ENCODE data around the gene RNF207. TPM values are rescaled to one million over a fixed set of nuclear protein-coding genes. Genes with fewer than 3 reads are reported as not detected.

Gene RNF207
- total and polyA plus RNA-seq, 2 of the 13 experiments (the other 11 are each of a cell fraction or from before 2014, with no cell fraction given): 9.8 to 15.9 TPM

DNA sequence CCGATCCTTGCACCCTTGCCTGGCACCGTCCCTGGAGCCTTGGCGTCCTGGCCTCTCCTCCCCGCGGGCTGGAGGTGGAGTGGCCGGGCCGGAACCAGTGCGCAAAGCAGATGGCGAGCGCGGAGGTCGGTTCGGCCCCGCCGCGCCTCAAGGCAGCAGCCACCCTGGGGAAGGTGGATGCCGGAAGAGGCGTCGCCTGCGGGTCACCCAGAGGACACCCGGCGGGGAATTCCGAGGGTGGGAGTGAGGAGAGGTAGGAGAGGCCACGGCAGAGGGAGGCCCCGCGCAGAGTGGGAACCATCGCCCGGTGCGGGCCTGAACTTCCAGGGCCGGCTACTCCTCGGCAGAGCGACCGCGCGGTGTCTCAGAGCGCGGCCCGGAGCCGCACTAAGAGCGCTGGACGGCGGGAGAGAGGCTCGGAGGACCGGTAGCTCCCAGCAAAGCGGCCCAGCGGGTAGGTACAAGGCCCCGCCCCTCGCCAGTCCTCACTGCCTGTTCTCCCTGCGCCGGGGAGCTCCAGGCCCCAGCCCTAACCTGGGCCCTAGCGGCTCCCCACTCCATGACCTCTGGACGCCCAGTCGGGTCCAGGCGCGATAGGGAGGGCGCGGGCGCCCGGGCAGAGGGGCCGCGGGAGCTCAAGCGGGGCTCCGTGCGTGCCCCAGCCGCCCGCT, at the start of gene RNF207 (continued):
- TF ChIP-seq ZNF547 (CRISPR knock-in tag; IDR thresholded peaks at IDR 0.05): peak; percentile 88
- TF ChIP-seq ZNF670 (CRISPR knock-in tag; IDR thresholded peaks at IDR 0.05; ENCODE audit: borderline replicate concordance): no peak
- TF ChIP-seq ZFYVE20 (CRISPR knock-in tag; IDR thresholded peaks at IDR 0.05; ENCODE audit: borderline replicate concordance, low read depth): 0 out of 2 replicates have a peak, but pooled peaks have one; percentile 55
- TF ChIP-seq, protein P1, sequence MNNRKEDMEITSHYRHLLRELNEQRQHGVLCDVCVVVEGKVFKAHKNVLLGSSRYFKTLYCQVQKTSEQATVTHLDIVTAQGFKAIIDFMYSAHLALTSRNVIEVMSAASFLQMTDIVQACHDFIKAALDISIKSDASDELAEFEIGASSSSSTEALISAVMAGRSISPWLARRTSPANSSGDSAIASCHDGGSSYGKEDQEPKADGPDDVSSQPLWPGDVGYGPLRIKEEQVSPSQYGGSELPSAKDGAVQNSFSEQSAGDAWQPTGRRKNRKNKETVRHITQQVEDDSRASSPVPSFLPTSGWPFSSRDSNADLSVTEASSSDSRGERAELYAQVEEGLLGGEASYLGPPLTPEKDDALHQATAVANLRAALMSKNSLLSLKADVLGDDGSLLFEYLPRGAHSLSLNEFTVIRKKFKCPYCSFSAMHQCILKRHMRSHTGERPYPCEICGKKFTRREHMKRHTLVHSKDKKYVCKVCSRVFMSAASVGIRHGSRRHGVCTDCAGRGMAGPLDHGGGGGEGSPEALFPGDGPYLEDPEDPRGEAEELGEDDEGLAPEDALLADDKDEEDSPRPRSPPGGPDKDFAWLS (CRISPR knock-in tag; IDR thresholded peaks at IDR 0.05; ENCODE audit: borderline replicate concordance): 0 out of 2 replicates have a peak, but pooled peaks have one; percentile 51
- TF ChIP-seq MED13 (CRISPR knock-in tag; IDR thresholded peaks at IDR 0.05): no peak; the same call in 1 of the 2 replicates
- TF ChIP-seq, protein P2, sequence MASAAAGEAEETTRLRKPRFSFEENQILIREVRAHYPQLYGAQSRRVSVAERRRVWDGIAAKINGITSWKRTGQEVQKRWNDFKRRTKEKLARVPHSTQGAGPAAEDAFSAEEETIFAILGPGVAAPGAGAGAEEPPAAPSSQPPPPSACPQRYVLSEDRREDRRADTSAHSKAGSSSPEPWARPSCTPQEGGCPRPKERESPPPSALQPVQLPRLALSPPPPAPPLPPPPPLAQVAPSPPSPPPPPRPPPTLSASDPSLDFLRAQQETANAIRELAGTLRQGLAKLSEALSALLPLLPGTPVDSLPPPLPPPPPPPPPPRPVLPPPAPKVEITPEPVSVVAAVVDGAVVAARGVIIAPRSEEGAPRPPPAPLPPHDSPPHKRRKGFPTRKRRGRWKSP (CRISPR knock-in tag; IDR thresholded peaks at IDR 0.05): peak; percentile 89
- TF ChIP-seq, protein P3, sequence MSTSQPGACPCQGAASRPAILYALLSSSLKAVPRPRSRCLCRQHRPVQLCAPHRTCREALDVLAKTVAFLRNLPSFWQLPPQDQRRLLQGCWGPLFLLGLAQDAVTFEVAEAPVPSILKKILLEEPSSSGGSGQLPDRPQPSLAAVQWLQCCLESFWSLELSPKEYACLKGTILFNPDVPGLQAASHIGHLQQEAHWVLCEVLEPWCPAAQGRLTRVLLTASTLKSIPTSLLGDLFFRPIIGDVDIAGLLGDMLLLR (CRISPR knock-in tag; IDR thresholded peaks at IDR 0.05): no peak
- TF ChIP-seq, protein P4, sequence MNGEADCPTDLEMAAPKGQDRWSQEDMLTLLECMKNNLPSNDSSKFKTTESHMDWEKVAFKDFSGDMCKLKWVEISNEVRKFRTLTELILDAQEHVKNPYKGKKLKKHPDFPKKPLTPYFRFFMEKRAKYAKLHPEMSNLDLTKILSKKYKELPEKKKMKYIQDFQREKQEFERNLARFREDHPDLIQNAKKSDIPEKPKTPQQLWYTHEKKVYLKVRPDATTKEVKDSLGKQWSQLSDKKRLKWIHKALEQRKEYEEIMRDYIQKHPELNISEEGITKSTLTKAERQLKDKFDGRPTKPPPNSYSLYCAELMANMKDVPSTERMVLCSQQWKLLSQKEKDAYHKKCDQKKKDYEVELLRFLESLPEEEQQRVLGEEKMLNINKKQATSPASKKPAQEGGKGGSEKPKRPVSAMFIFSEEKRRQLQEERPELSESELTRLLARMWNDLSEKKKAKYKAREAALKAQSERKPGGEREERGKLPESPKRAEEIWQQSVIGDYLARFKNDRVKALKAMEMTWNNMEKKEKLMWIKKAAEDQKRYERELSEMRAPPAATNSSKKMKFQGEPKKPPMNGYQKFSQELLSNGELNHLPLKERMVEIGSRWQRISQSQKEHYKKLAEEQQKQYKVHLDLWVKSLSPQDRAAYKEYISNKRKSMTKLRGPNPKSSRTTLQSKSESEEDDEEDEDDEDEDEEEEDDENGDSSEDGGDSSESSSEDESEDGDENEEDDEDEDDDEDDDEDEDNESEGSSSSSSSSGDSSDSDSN (CRISPR knock-in tag; IDR thresholded peaks at IDR 0.05): peak; percentile 97
- no peak for TF ChIP-seq ZNF460 (CRISPR knock-in tag; IDR thresholded peaks at IDR 0.05; ENCODE audit: borderline replicate concordance)
- TF ChIP-seq, protein P5, sequence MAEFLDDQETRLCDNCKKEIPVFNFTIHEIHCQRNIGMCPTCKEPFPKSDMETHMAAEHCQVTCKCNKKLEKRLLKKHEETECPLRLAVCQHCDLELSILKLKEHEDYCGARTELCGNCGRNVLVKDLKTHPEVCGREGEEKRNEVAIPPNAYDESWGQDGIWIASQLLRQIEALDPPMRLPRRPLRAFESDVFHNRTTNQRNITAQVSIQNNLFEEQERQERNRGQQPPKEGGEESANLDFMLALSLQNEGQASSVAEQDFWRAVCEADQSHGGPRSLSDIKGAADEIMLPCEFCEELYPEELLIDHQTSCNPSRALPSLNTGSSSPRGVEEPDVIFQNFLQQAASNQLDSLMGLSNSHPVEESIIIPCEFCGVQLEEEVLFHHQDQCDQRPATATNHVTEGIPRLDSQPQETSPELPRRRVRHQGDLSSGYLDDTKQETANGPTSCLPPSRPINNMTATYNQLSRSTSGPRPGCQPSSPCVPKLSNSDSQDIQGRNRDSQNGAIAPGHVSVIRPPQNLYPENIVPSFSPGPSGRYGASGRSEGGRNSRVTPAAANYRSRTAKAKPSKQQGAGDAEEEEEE (CRISPR knock-in tag; IDR thresholded peaks at IDR 0.05; ENCODE audit: borderline replicate concordance): peak; percentile 67; the same call in 1 of the 2 replicates
- no peak for TF ChIP-seq HMG20A (CRISPR knock-in tag; IDR thresholded peaks at IDR 0.05; ENCODE audit: borderline replicate concordance)
- 0 out of 2 replicates have a peak, but pooled peaks have one; percentile 61 for TF ChIP-seq ZNF761 (CRISPR knock-in tag; conservative IDR thresholded peaks at IDR 0.05)
- peak; percentile 27; the same call in 1 of the 2 replicates for TF ChIP-seq GATAD1 (CRISPR knock-in tag; IDR thresholded peaks at IDR 0.05)
- TF ChIP-seq ZNF451 (CRISPR knock-in tag; IDR thresholded peaks at IDR 0.05): no peak; the same call in 1 of the 2 replicates
- no peak for TF ChIP-seq ZNF138 (CRISPR knock-in tag; IDR thresholded peaks at IDR 0.05; ENCODE audit: low read depth)
- TF ChIP-seq KLF13 (CRISPR knock-in tag; IDR thresholded peaks at IDR 0.05): 0 out of 2 replicates have a peak, but pooled peaks have one; percentile 30
- no peak for TF ChIP-seq TCF7L2 (IDR thresholded peaks at IDR 0.05; ENCODE audit: low read depth, low read length)
- no peak for TF ChIP-seq PRMT3 (CRISPR knock-in tag; IDR thresholded peaks at IDR 0.05; ENCODE audit: borderline replicate concordance, low read depth)
- no peak for TF ChIP-seq ZNF615 (CRISPR knock-in tag; IDR thresholded peaks at IDR 0.05; ENCODE audit: borderline replicate concordance)
- peak; percentile 91 for TF ChIP-seq RBFOX2 (IDR thresholded peaks at IDR 0.05; ENCODE audit: low read depth, low read length)
- no peak for TF ChIP-seq ATF1 (CRISPR knock-in tag; IDR thresholded peaks at IDR 0.05)
- TF ChIP-seq POLR2AphosphoS2 (IDR thresholded peaks at IDR 0.05; ENCODE audit: low read depth, low read length): no peak
